Measurements from ENCODE around the gene GNAI1.
"Not testable (repeated sequence)": the region's sequence is repeated elsewhere in the genome, so short reads cannot be mapped to it uniquely, and the experiment has no call there.

GNAI1 gene

DNA sequence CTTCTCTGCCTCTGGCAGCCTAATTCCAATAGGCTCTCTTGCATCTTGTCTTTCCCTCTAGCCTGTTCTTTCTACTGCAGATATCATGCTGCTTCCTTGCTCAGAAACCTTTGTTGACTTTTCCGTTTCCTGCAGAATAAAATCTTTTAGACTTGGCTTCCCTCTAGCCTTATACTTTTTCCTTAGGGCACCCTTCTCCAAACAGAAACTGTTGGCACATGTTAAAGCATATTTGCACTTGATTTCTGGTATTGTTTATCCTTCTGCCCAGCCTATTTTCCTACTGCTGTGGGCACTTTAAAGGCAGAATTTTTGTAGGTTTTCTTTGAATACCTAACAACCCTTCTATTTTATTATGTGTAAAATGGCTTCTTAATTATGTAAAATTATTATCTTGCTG is 4.6 kb downstream of the GNAI1 start:
- TF ChIP-seq ZNF274 (IDR thresholded peaks at IDR 0.05; ENCODE audit: low read depth, low read length) = no peak

DNA sequence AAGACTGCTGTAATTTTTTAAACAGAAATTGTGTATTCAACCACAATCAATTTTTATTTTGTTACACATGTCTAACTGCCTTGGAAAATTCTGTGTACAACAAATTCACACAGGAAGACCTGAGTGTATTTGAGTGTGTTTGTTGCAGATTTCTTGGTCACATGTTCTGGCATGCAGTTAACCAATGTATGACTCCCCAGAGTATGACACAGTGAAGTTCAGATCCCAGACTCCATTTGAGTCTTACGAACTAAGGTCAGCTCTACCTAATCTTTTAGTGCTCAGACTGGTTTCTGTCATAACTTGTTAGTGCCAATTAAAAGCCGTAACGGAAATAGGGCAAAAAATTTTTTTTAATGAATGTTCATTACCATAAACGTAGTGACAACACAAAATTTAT is 5.8 kb downstream of the GNAI1 start:
- H3K4me3 ChIP-seq (ENCODE audit: low read length) = no peak overlapping the region
- TF ChIP-seq ZNF274 (IDR thresholded peaks at IDR 0.05; ENCODE audit: low read depth, low read length) = no peak

More for the DNA sequence above, 4.6 kb downstream of the GNAI1 start:
- no peak overlapping the region for H3K4me3 ChIP-seq (ENCODE audit: low read length)

DNA sequence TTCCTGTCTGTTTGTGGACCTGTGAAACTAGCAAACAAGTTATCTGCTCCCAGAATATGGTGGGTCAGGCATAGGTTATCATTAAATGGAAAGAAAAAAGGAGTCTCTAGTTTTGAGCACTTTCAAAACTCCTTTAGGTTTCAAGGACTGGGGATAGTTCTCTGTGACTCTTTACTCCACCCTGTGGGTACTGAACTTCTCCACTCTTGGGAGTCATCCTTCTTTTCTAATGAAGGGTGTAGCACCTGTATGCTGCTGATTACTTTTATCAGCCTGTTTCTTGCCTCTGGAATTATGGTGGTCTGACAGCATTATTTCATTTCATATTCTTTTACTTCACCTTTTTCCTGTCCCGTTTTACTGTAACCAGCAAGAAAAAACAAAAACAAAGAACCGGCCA is 6.7 kb downstream of the GNAI1 start:
- no peak overlapping the region for H3K4me3 ChIP-seq (ENCODE audit: low read length)
- no peak for TF ChIP-seq ZNF274 (IDR thresholded peaks at IDR 0.05; ENCODE audit: low read depth, low read length)

DNA sequence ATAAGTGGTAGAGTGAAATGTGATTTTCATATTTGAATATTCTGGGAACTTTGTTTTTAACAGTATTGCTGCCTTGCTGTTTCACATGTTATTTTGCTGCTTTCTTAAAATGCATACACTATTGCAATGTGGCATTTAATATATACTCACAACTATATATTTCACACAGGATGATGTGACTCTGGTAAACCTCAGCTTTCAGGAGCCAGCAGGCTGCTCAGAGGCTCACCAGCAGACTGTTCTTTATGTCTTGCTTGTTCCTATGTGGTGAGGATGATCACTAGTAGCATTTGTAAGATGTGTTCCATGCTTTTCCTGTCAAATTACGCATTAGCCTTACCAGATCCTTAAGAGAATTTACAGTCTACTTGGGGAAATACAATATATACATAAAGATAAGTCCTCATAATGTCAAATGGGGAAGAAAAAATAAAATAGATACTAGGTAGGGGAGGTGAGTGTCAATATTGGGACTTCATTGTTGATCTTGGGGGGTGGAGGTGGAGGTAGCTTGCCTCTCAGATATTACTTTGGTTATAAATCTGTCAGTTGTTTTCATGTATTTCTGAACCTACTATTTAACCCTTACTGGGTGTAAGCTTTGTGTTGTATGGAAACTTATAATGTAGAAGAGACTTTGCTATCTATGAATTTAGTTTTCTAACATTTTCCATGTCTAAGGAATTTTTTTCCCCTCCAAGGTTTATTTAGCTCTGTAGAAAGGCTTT is 8.4 kb downstream of the GNAI1 start:
- no peak overlapping the region for H3K4me3 ChIP-seq (ENCODE audit: low read length)
- no peak for TF ChIP-seq ZNF274 (IDR thresholded peaks at IDR 0.05; ENCODE audit: low read depth, low read length)

DNA sequence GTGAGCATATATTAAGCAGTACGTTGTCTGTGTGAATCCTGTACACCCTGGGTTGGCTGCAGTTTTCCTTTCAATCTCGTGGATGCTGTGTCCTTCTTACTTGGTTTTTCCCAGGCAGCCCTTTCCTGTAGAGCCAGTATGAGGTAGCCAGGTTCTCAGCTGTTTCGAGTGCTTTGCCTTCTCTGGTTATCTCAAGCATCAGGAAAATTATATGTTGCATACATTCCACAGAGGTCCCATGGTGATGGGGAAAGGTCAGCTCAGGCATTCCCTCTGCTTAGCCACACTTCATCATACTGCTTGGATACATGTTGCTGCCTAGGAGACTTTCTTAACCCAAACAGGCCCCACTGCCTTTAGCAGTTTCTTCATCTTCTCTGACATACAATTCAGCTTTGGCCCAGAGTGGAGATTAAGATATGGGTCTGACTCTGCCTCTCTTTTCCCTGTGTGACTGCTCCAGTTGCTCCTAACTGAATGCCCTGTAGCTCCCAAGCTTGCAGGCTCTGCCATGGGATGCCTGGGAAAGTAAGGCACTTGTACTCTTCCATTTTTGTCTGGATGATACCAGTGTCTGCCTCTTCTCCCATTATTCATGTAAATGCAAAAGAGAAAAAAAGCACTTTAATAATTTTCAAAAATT is 11.3 kb downstream of the GNAI1 start:
- TF ChIP-seq ZNF274 (IDR thresholded peaks at IDR 0.05; ENCODE audit: low read depth, low read length) = no peak
- H3K4me3 ChIP-seq (ENCODE audit: low read length) = no peak overlapping the region

DNA sequence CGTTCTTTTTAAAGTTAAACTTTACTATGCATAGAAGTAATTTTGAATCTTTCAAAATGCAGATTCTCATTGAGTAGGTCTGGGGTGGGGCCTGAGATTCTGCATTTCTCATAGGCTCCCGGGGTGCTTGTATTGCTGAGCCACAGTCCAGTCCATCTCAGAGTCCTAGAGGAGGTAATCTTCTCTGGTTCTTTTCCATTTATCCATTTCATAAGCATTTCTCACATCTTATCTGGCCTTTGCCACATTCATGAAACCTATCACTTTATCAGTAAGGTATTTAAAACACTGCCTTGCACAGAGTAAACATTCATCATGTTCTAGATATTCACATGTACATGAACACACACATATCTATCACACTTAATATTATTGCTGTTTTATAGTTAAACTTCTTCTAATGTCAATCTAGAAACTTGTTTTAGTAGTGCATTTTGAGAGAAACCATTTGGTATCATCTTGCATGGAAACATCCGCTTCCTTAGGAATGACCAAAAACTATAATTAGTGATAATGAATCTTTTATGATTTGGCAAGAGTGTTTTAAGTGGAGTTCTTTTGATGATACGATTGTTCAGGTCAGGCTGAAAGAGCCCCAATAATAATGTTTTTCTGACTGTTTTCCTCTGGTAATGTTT is 12.0 kb downstream of the GNAI1 start:
- no peak overlapping the region for H3K4me3 ChIP-seq (ENCODE audit: low read length)
- TF ChIP-seq ZNF274 (IDR thresholded peaks at IDR 0.05; ENCODE audit: low read depth, low read length) = no peak

DNA sequence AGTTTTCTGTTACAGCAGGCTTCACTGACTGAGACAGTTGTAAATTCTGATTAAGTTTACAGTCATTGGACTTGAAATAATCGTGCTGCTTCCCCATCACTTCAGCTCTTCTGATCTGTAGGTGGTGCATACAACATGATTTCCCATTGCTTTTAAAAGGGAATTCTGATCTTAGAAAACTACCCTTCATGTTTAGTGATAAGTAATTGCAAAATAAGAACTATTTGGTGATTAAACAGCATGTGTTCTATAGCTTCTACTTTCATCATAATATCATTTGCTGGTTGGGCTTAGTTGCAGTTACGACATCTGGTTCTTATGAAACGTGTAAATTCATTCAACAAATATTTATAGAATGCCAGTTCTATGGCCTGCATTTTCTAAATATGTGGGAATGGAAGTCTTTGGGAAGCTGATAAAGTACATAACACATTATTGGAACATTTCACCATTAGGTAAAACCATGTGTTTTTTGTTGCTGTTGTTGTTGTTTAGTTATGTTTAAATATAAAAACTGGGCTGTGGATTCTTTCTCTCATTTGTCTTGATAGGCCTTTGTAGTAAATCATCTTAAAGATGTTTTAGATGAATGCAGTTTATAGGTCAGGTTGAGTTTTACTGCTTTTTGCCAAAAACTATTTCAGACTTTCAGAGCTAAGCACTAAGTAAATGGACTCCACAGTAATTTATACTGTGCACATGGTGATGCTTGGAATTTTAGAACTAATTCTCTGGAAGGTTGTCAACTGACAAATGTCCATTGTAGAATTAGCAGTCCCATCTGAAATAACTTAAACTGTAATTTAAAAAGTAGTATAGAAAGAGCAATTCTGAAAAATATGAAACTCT is 13.1 kb downstream of the GNAI1 start:
- no peak overlapping the region for H3K4me3 ChIP-seq (ENCODE audit: low read length)
- TF ChIP-seq ZNF274 (IDR thresholded peaks at IDR 0.05; ENCODE audit: low read depth, low read length) = no peak

DNA sequence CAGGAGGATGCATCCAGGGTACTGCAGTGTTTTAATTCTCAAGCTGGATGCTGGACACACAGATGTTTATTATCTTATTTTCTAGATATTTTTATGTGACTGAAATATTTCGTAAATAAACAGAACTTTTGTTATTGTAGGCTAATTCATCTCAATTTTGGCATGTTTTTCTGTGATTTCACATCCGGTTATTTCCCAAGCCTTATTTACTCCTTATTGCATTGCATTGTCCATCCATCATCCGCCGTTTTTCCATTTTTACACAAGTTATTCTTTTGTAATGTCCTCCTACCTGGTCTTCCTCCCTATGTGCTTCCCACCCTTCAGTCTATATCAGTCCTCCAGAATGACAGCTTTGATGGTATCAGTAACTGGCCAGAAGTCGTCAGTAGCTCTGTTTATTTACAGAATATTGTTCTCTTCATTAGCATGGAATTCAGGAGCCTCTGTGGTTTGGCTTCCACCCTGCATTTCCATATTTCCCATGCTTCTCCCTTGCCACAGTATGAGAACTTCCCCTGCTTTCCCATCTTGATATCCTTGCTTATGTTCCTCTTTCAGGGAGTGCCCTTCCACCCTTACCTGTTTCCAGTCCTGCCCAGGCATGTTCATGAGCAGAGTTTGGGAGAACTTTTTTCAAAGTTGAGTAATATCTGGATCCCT is 16.1 kb downstream of the GNAI1 start:
- no peak for TF ChIP-seq ZNF274 (IDR thresholded peaks at IDR 0.05; ENCODE audit: low read depth, low read length)
- no peak overlapping the region for H3K4me3 ChIP-seq (ENCODE audit: low read length)

DNA sequence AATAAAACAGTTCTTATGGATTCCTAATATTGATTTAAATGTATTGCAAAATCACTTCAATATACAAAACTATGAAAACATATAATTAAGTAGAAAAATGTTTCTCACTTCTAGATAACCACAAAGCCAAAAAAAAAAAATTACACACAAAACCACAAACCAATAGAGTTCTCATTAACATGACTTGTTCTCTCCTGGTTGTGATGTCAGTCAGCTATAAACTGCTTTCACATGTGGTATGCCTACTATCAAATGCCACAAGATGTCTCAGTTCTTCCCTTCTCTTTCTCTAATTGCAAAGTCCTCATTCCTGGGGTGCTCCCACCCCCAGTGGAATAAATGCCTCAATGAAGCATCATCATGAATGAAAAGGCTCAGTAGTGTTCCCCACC is 16.6 kb downstream of the GNAI1 start:
- no peak for TF ChIP-seq ZNF274 (IDR thresholded peaks at IDR 0.05; ENCODE audit: low read depth, low read length)
- no peak overlapping the region for H3K4me3 ChIP-seq (ENCODE audit: low read length)

DNA sequence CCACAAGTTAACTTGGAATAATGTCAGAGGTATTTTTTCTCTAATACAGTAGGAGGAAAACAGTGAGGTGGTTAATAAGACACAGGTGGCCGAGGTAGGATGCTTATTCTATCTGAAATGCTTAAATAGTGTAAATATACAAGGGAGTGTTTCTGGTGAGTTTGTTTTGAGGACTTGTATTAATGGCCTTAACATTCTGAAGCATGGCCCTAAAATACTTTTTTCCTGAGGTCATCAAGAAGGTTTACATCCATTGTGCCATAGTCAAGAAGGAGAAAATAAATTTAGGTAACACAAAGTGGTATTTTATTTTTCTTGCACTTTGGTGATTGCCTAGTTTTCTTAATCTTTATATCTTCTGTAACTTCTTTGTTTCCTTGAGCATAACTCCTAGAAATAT is 18.8 kb downstream of the GNAI1 start:
- H3K4me3 ChIP-seq (ENCODE audit: low read length) = no peak overlapping the region
- no peak for TF ChIP-seq ZNF274 (IDR thresholded peaks at IDR 0.05; ENCODE audit: low read depth, low read length)

DNA sequence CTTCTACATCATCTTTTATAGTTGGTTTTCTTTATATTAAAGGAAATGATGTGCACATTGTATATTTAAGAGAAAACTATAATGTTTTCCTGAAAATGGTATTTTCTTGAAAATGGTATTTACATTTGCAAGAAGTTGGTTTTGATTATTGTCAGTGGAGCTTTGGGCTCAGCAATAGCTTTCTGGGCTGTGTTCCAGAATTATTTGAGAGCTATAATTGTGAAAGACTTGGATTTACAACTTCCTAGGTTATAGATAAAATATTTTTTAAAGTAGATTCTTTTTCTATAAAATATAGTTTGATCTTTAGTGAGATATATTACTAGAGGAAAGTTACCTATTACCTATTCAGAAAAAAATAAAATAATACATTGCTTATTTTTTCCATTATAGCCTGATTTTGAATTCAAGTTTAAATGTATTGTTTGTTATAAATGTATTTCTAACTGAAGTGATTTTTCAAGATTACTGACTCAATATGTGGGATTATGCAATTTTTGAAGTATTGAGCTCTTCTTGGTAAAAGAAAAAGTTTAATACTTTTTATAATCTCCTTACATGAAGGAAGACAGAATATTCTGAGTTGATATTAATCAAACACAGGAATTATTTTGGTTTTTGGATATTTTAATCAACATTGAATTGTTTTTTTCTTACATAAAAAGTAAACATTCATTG is 20.2 kb downstream of the GNAI1 start:
- H3K4me3 ChIP-seq (ENCODE audit: low read length) = no peak overlapping the region
- no peak for TF ChIP-seq ZNF274 (IDR thresholded peaks at IDR 0.05; ENCODE audit: low read depth, low read length)

DNA sequence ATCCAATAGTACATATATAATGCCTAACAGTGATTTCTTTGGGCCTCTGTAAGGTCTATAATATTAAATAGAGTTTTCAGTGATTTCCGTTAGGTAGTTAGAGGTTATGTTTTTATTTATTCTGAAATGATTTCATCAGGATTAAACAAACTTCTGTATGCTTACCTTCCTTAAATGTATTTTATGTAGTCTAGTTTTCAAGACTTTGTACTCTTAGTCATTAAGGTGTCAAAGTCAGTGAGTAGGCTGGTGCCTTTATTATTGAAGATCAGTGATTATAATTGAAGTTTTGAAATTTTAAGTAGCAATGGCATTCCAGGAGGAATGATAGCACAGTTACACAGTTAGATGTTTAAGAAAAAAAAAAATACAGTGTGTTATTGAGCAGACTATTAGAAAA is 20.7 kb downstream of the GNAI1 start:
- no peak overlapping the region for H3K4me3 ChIP-seq (ENCODE audit: low read length)
- TF ChIP-seq ZNF274 (IDR thresholded peaks at IDR 0.05; ENCODE audit: low read depth, low read length) = no peak

DNA sequence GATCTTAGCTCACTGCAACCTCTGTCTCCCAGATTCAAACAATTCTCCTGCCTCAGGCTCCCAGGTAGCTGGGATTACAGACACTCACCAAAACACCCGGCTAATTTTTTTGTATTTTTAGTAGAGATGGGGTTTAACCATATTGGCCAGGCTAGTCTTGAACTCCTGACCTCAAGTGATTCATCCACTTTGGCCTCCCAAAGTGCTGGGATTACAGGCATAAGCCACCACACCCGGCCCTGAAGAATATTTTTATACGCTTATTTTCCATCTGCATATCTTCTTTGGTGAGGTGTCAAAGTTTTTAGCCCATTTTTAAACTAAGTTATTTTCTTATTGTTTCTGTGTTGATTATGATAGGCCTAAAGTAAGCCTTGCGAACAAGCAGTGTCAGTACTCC is 23.1 kb downstream of the GNAI1 start:
- H3K4me3 ChIP-seq (ENCODE audit: low read length) = not testable (repeated sequence)

Measured in GM08714 (cell line).